K562 (cell line): ENCODE results near the gene MRPS6. TPM values are rescaled to one million over a fixed set of nuclear protein-coding genes. Genes with fewer than 3 reads are reported as not detected.

Experiments
- ARNT ChIP-seq, 2 experiments: fragments of 450-650 bp; IDR thresholded peaks; 2 replicates each; pipeline ENCODE4 v1.6.1; 2016; ENCODE audit warnings: mild to moderate bottlenecking in 1 of 2
- BCOR ChIP-seq: fragments of 450-650 bp; IDR thresholded peaks from 2 replicates; pipeline ENCODE4 v1.6.1; 2016
- CC2D1A ChIP-seq: fragments of 450-650 bp; IDR thresholded peaks from 2 replicates; pipeline ENCODE4 v1.6.1; 2017; ENCODE audit warnings: mild to moderate bottlenecking
- E2F6 ChIP-seq, 2 experiments: IDR thresholded peaks; 2 replicates each; pipeline ENCODE4 v1.6.1; 2011; ENCODE audit warnings: borderline replicate concordance in 1 of 2, control low read depth in 1 of 2, low read depth in 1 of 2, low read length in 1 of 2, mild to moderate bottlenecking in 1 of 2, mixed read lengths in 1 of 2, moderate library complexity in 1 of 2; ENCODE audit not compliant: insufficient read depth in 1 of 2, insufficient read length in 1 of 2, poor library complexity in 1 of 2, severe bottlenecking in 1 of 2; ENCODE audit errors: extremely low read depth in 1 of 2
- ESRRA ChIP-seq: fragments of 450-650 bp; IDR thresholded peaks from 2 replicates; pipeline ENCODE4 v1.6.1; 2014; ENCODE audit warnings: low read depth, mild to moderate bottlenecking, moderate library complexity, borderline replicate concordance
- FOS ChIP-seq: IDR thresholded peaks from 3 replicates; pipeline ENCODE4 v1.6.1; 2011; ENCODE audit not compliant: insufficient read length; ENCODE audit errors: extremely low read depth
- IFI16 ChIP-seq: fragments of 250-450 bp; sonication (Bioruptor Pico); IDR thresholded peaks from 2 replicates; pipeline ENCODE4 v2.1.2; 2022; ENCODE audit warnings: mild to moderate bottlenecking, inconsistent platforms
- NCOA2 ChIP-seq, 2 experiments: fragments of 450-650 bp; IDR thresholded peaks; 2 replicates each; pipeline ENCODE4 v1.6.1; 2018; ENCODE audit warnings: mild to moderate bottlenecking in 2 of 2, moderate library complexity in 1 of 2; ENCODE audit not compliant: partially characterized antibody in 2 of 2
- SMAD3 ChIP-seq: fragments of 450-650 bp; formaldehyde crosslinking; conservative IDR thresholded peaks from 2 replicates; pipeline ENCODE4 v1.4.0; 2020; ENCODE audit warnings: mild to moderate bottlenecking
- STAG1 ChIP-seq: sonication (generic); formaldehyde crosslinking; IDR thresholded peaks from 2 replicates; pipeline ENCODE4 v1.5.0; 2020; ENCODE audit warnings: missing genetic modification reagents, borderline replicate concordance
- TFAP4 ChIP-seq: sonication (generic); formaldehyde crosslinking; IDR thresholded peaks from 2 replicates; pipeline ENCODE4 v1.8.0; 2022; ENCODE audit warnings: missing genetic modification reagents, mild to moderate bottlenecking, moderate library complexity, borderline replicate concordance
- ZBTB2 ChIP-seq: fragments of 450-650 bp; IDR thresholded peaks from 2 replicates; pipeline ENCODE4 v1.6.1; 2016; ENCODE audit warnings: antibody characterized with exemption
- ZFPM2 ChIP-seq: fragments of 250-450 bp; sonication (Bioruptor Pico); IDR thresholded peaks from 2 replicates; pipeline ENCODE4 v1.5.1; 2022; ENCODE audit warnings: mild to moderate bottlenecking
- ZNF3 ChIP-seq: fragments of 250-450 bp; sonication (Bioruptor Pico); IDR thresholded peaks from 2 replicates; pipeline ENCODE4 v1.5.0; 2021; ENCODE audit warnings: mild to moderate bottlenecking, moderate library complexity
- ZNF324 ChIP-seq: fragments of 250-450 bp; sonication (Bioruptor Pico); IDR thresholded peaks from 2 replicates; pipeline ENCODE4 v1.4.0; 2020; ENCODE audit warnings: mild to moderate bottlenecking
- ZNF347 ChIP-seq: fragments of 450-650 bp; formaldehyde crosslinking; IDR thresholded peaks from 2 replicates; pipeline ENCODE4 v1.4.0; 2020; ENCODE audit warnings: low read depth, mild to moderate bottlenecking, moderate library complexity
- ZNF639 ChIP-seq, 2 experiments: fragments of 200-800 bp in 1 of 2; sonication (Bioruptor generic) in 1 of 2; sonication (generic) in 1 of 2; formaldehyde crosslinking in 1 of 2; IDR thresholded peaks in 1 of 2; conservative IDR thresholded peaks in 1 of 2; 2 replicates each; pipeline versions ENCODE4 v1.5.0 to v1.6.1; 2016 to 2020; ENCODE audit warnings: missing compliant biosample characterization in 1 of 2, missing genetic modification characterization in 1 of 2, missing genetic modification reagents in 1 of 2
- polyA plus RNA-seq, 8 experiments: library from polyadenylated mRNA; depleted of rRNA in 4 of 8; stranded (reverse) in 5 of 8; unstranded in 3 of 8; fragments of >200 nt; fragmentation: Nextera tagmentation in 2 of 8; fragmentation: Illumina TruSeq in 1 of 8; extraction: Ambion mirVana in 2 of 8; extraction: Trizol in 1 of 8; gene quantifications; 2 replicates each; pipeline versions ENCODE4 v1.2.1 to v1.2.3, GENCODE V29; 2011 to 2014; ENCODE audit warnings: inconsistent platforms in 1 of 8, missing spikeins in 1 of 8
- total RNA-seq, 7 experiments: library from RNA; depleted of rRNA in 6 of 7; stranded (reverse); fragments of >200 nt in 6 of 7; fragmentation: Illumina TruSeq in 2 of 7; extraction: Trizol in 2 of 7; gene quantifications; 2 replicates each; pipeline versions ENCODE4 v1.2.1 to v1.2.3, GENCODE V29; 2011 to 2021; ENCODE audit warnings: low replicate concordance in 1 of 7
- TF ChIP-seq, protein P1 (sequence below): fragments of 450-650 bp; IDR thresholded peaks from 2 replicates; pipeline ENCODE4 v1.6.1; 2014; ENCODE audit warnings: low read depth, mild to moderate bottlenecking, moderate library complexity, borderline replicate concordance
- TF ChIP-seq, protein P2 (sequence below): IDR thresholded peaks from 2 replicates; pipeline ENCODE4 v1.6.1; 2016; ENCODE audit warnings: missing genetic modification characterization, missing compliant biosample characterization

Gene MRPS6
- total and polyA plus RNA-seq, 9 of the 15 experiments (the other 6 are each of a cell fraction or from before 2014, with no cell fraction given): 26.1 to 72.0 (median 39.3) TPM

DNA sequence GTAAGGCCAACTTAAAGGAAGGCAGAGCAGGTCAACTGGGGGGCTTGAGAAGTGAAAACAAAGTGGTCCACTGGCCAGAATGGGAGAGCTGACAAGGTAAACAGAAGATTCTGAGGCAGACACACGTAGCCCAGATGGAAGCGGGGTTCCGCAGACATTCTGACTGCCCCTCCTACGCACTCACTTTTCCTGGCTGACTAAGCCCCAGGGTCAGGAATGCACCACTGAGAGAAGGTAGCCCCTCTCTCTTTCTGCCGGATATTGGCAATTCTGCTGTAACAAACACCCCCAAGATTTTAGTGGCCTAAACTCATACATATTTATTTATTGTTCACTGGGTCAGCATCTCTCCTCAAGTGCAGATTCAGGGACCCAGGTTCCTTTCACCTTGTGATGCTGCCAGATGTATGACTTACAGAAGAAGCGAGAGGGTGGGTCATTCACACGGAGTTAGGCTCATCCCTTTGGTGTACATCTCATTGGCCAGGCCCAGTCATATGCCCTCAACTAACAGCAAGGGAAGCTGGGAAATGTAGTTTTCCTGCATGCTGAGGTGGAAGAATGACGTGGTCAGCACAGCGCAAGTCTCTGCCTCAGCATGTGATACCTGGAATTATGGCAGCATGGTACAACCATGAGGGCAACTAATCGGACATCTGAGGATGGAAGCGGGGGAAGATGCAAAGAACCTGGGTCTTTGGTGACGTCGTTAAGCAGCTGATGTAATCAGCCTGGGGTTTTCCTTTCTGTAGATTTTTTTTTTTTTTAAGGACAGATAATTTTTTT is 43.4 kb upstream of the MRPS6 start (continued):
- TF ChIP-seq NCOA2 (IDR thresholded peaks at IDR 0.05; ENCODE audit: partially characterized antibody in 2 of 2) (no peak), TFAP4 (CRISPR knock-in tag) (peak; percentile 70), ZFPM2 (no peak), ZBTB2 (no peak), ZNF639 (CRISPR knock-in tag; conservative IDR thresholded peaks at IDR 0.05 in 1 of 2, IDR thresholded peaks at IDR 0.05 in 1 of 2) (peak in 1 of 2 experiments; percentile 35; a peak in 1 of 4 replicates), ZNF3 (CRISPR knock-in tag) (no peak), E2F6 (IDR thresholded peaks at IDR 0.05; ENCODE audit: borderline replicate concordance in 1 of 2, extremely low read depth in 1 of 2, insufficient read depth in 1 of 2, insufficient read length in 1 of 2, low read depth in 1 of 2, low read length in 1 of 2, poor library complexity in 1 of 2, severe bottlenecking in 1 of 2) (peak; percentile 68 to 73), BCOR (no peak), CC2D1A (no peak), ZNF324 (CRISPR knock-in tag) (no peak), ZNF347 (no peak), STAG1 (CRISPR knock-in tag) (no peak), FOS (peak; percentile 84), ESRRA (no peak), SMAD3 (no peak), ARNT (IDR thresholded peaks at IDR 0.05) (no peak), IFI16 (no peak)
- TF ChIP-seq, protein P1, sequence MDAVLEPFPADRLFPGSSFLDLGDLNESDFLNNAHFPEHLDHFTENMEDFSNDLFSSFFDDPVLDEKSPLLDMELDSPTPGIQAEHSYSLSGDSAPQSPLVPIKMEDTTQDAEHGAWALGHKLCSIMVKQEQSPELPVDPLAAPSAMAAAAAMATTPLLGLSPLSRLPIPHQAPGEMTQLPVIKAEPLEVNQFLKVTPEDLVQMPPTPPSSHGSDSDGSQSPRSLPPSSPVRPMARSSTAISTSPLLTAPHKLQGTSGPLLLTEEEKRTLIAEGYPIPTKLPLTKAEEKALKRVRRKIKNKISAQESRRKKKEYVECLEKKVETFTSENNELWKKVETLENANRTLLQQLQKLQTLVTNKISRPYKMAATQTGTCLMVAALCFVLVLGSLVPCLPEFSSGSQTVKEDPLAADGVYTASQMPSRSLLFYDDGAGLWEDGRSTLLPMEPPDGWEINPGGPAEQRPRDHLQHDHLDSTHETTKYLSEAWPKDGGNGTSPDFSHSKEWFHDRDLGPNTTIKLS: peak; percentile 94
- TF ChIP-seq, protein P2, sequence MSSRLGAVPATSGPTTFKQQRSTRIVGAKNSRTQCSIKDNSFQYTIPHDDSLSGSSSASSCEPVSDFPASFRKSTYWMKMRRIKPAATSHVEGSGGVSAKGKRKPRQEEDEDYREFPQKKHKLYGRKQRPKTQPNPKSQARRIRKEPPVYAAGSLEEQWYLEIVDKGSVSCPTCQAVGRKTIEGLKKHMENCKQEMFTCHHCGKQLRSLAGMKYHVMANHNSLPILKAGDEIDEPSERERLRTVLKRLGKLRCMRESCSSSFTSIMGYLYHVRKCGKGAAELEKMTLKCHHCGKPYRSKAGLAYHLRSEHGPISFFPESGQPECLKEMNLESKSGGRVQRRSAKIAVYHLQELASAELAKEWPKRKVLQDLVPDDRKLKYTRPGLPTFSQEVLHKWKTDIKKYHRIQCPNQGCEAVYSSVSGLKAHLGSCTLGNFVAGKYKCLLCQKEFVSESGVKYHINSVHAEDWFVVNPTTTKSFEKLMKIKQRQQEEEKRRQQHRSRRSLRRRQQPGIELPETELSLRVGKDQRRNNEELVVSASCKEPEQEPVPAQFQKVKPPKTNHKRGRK (tag): no peak
